Esophagus muscularis mucosa (tissue), 4 donors: ENCODE results near the gene TMEM51. TPM values are rescaled to one million over a fixed set of nuclear protein-coding genes. Genes with fewer than 3 reads are reported as not detected.
"Not testable (repeated sequence)": the region's sequence is repeated elsewhere in the genome, so short reads cannot be mapped to it uniquely, and the experiment has no call there.

Experiments
- DNase-seq: peaks from one replicate; pipeline ENCODE4 v3.0.0-alpha.2; 2017; ENCODE audit errors: extremely low spot score
- H3K27ac ChIP-seq, 4 donors: fragments of 200-600 bp; sonication (generic); replicated peaks in 1 of 4; 1 replicate in 3 of 4; 2 replicates in 1 of 4; pipeline ENCODE4 v1.5.1; 2016 to 2019; ENCODE audit warnings: mild to moderate bottlenecking in 1 of 4
- H3K27me3 ChIP-seq, 4 donors: fragments of 200-600 bp; sonication (generic); one replicate each; pipeline versions ENCODE4 v1.5.1 to v1.6.0; 2016 to 2019
- H3K36me3 ChIP-seq, 4 donors: fragments of 200-600 bp; sonication (generic); one replicate each; pipeline ENCODE4 v1.5.1; 2016 to 2019
- H3K4me1 ChIP-seq, 4 donors: fragments of 200-600 bp; sonication (generic); one replicate each; pipeline ENCODE4 v1.5.1; 2016 to 2019
- H3K4me3 ChIP-seq, 4 donors: fragments of 200-600 bp; sonication (generic); 1 replicate in 2 of 4; 2 replicates in 2 of 4; pipeline ENCODE4 v1.5.1; 2016 to 2019; ENCODE audit warnings: mild to moderate bottlenecking in 4 of 4, moderate library complexity in 1 of 4
- H3K9me3 ChIP-seq, 4 donors: fragments of 200-600 bp; sonication (generic); 1 replicate in 3 of 4; 2 replicates in 1 of 4; pipeline ENCODE4 v1.5.1; 2016 to 2019
- EP300 ChIP-seq: sonication (generic); formaldehyde crosslinking; IDR thresholded peaks from one replicate; pipeline ENCODE4 v1.6.1; 2017; ENCODE audit warnings: antibody characterized with exemption
- POLR2A ChIP-seq: fragments of 450-650 bp; IDR thresholded peaks from one replicate; pipeline ENCODE4 v1.6.1; 2017; ENCODE audit warnings: antibody characterized with exemption, moderate library complexity, mild to moderate bottlenecking, low read depth
- POLR2AphosphoS5 ChIP-seq, 2 donors: sonication (generic); formaldehyde crosslinking; IDR thresholded peaks; one replicate each; pipeline ENCODE4 v1.6.1; 2017; ENCODE audit warnings: antibody characterized with exemption in 2 of 2
- WGBS: methylation state at CpG from one replicate; pipeline ENCODE4 v1.1.5; 2018; 5-methylcytosine and 5-hydroxymethylcytosine counted together
- intact Hi-C: fragments of 100-400 bp; cut with DNase I; formaldehyde crosslinking; loops from one replicate; pipeline ENCODE4 v1.15.1; 2023
- total RNA-seq, 4 donors: library from RNA; depleted of rRNA; stranded (reverse); fragments of >200 nt; gene quantifications; one replicate each; pipeline versions ENCODE4 v1.1.0 to v1.2.1, GENCODE V29; 2016
- TF ChIP-seq, protein P1 (sequence below), 3 experiments: fragments of 200-600 bp in 2 of 3; fragments of 450-650 bp in 1 of 3; sonication (generic) in 2 of 3; IDR thresholded peaks; one replicate each; pipeline ENCODE4 v1.5.1; 2017 to 2019; ENCODE audit warnings: antibody characterized with exemption in 3 of 3, mild to moderate bottlenecking in 2 of 3, moderate library complexity in 1 of 3

TMEM51 gene
- total RNA-seq, 4 donors from 2014 or later: 8.6 to 17.2 (median 11.4) TPM

DNA sequence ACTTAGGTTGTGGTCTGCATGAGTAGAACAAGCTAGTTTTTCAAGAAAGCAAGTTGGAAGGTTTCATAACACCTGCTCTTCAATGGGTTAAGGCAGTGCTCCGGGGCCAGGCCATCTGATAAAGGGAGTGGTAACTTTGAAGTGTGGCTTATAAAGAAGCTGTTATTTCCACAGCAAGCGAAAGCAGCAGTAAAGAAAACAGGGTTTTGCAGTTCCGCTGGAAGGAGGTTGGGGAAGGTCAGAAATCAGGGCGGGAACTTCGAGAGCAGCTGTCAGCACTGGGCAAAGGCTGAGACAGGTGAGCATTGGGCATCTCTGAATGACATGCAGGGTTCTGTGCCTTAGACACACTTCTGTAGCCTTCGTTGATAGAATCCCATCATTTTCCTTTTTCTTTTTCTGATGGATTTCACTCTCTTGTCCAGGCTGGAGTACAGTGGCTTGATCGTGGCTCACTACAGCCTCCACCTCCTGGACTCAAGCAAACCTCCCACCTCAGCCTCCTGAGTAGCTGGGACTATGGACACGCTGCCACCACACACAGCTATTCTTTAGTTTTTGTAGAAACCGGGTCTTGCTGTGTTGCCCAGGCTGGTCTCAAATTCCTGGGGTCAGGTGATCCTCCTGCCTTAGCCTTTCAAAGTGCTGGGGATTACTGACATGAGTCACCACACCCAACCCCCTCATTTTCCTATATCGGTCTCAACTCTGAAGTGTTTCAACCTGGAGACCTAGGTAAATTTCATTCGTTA lies 20.5 kb downstream of the TMEM51 start:
- TF ChIP-seq POLR2A: no peak
- TF ChIP-seq POLR2AphosphoS5 (IDR thresholded peaks at IDR 0.05): no peak
- TF ChIP-seq EP300: no peak
- TF ChIP-seq, protein P1, sequence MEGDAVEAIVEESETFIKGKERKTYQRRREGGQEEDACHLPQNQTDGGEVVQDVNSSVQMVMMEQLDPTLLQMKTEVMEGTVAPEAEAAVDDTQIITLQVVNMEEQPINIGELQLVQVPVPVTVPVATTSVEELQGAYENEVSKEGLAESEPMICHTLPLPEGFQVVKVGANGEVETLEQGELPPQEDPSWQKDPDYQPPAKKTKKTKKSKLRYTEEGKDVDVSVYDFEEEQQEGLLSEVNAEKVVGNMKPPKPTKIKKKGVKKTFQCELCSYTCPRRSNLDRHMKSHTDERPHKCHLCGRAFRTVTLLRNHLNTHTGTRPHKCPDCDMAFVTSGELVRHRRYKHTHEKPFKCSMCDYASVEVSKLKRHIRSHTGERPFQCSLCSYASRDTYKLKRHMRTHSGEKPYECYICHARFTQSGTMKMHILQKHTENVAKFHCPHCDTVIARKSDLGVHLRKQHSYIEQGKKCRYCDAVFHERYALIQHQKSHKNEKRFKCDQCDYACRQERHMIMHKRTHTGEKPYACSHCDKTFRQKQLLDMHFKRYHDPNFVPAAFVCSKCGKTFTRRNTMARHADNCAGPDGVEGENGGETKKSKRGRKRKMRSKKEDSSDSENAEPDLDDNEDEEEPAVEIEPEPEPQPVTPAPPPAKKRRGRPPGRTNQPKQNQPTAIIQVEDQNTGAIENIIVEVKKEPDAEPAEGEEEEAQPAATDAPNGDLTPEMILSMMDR (IDR thresholded peaks at IDR 0.05): no peak
- no peak for DNase-seq
- WGBS: 86% methylated on average over 11 of the region's 11 CpGs
- no peak overlapping the region for H3K4me3 ChIP-seq
- intact Hi-C loops: no loop called here
- H3K27me3 ChIP-seq: no peaks in the 10 kb centered on the region
- peaks cover 6 to 38% (median 24%) of the 10 kb centered on the region in 4 donors for H3K4me1 ChIP-seq
- H3K36me3 ChIP-seq: no peaks in the 10 kb centered on the region
- H3K9me3 ChIP-seq: no peaks in the 10 kb centered on the region
- H3K27ac ChIP-seq: no peak overlapping the region

DNA sequence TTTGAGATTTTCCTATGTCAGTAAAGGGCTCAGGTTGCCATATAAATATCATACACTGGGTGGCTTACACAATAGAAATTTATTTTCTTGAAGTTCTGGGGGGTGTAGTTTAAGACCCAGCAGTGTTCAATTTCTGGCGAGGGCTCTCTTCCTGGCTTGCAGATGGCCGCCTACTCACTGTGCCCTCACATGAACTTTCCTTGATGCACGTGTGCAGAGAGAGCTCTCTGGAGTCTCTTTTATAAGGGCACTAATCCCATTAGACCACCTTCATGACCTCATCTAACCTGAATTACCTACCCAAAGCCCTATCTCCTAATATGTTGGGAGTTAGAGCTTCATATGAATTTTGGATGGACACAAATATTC lies 21.1 kb downstream of the TMEM51 start:
- H3K36me3 ChIP-seq: no peaks in the 10 kb centered on the region
- H3K27me3 ChIP-seq: no peaks in the 10 kb centered on the region
- no peak for DNase-seq
- peaks cover 8 to 43% (median 27%) of the 10 kb centered on the region in 4 donors for H3K4me1 ChIP-seq
- no peak overlapping the region for H3K27ac ChIP-seq
- H3K9me3 ChIP-seq: no peaks in the 10 kb centered on the region
- H3K4me3 ChIP-seq: no peak overlapping the region
- TF ChIP-seq POLR2AphosphoS5 (IDR thresholded peaks at IDR 0.05): no peak
- no peak for TF ChIP-seq POLR2A
- no peak for TF ChIP-seq EP300
- TF ChIP-seq, protein P1 (IDR thresholded peaks at IDR 0.05): no peak
- 49% methylated on average over 3 of the region's 3 CpGs for WGBS
- intact Hi-C loops: no loop called here

DNA sequence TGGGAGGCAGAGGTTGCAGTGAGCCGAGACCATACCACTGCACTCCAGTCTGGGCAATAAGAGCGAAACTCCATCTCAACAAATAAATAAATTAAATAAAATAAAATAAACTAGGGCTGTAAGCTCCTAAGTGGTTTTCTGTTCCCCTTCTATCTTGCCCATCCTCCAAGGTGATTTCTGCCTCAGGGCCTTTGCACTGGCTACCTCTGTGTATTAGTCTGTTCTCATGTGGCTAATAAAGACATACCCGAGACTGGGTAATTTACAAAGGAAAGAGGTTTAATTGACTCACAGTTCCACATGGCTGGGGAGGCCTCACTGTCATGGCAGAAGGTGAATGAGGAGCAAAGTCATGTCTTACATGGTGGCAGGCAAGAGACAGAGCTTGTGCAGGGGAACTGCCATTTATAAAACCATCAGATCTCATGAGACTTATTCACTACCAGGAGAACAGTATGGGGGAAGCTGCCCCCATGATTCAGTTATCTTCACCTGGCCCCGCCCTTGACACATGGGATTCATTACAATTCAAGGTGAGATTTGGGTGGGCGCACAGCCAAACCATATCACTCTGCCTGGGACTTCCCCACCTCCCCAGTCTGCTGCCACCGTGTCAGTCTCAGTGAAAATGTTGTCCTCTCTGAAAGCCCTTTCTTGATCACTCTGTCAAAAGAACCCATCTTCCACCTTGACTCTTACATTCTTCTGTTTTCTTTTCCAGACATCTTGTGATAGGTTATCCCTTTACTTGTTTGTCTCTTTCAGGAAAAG lies 22.0 kb downstream of the TMEM51 start:
- H3K27ac ChIP-seq, H3K27me3 ChIP-seq, H3K36me3 ChIP-seq, intact Hi-C loops, H3K9me3 ChIP-seq, H3K4me3 ChIP-seq, DNase-seq: not testable (repeated sequence)
- H3K4me1 ChIP-seq: peaks cover 8 to 47% (median 27%) of the 10 kb centered on the region in 4 donors
- 95% methylated on average over 5 of the region's 6 CpGs for WGBS

DNA sequence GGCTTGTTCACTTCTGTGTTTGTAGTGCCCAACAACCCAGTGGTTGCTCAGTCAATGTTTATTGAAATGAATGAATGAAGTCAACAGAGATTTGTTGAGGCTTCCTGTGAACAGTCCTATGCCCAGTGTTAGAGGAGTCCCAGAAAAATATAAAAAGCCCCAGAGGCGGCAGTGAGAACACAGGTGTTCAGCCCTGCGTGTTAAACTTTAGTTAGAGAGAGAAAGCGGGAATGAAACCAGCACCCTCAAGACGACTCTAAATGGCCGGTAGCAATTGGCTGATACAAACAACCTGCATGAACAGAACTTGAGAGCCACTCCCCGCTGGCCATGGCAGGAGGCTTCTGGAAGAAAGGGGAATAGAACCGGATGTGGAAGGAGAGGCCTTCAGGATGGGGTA lies 22.6 kb downstream of the TMEM51 start:
- H3K4me1 ChIP-seq: peaks cover 8 to 47% (median 27%) of the 10 kb centered on the region in 4 donors

More for the DNA sequence above, 22.6 kb downstream of the TMEM51 start:
- Histone ChIP-seq H3K9me3 (no peaks in the 10 kb centered on the region), H3K27ac (no peak overlapping the region), H3K36me3 (no peaks in the 10 kb centered on the region), H3K27me3 (no peaks in the 10 kb centered on the region), H3K4me3 (no peak overlapping the region)
- intact Hi-C loops: no loop called here
- TF ChIP-seq POLR2AphosphoS5 (IDR thresholded peaks at IDR 0.05) (no peak), EP300 (no peak), POLR2A (no peak)
- TF ChIP-seq, protein P1 (IDR thresholded peaks at IDR 0.05): no peak
- no peak for DNase-seq
- WGBS: 88% methylated on average over 7 of the region's 7 CpGs
